Choroid plexus epithelial cell (primary cell): ENCODE measurements around the gene CREB3L4.

ENCODE experiments used
- DNase-seq: peaks from one replicate; pipeline ENCODE4 v3.0.0-alpha.2; 2010; ENCODE audit warnings: low read depth
- H3K4me3 ChIP-seq: 2 replicates; pipeline ENCODE4 v1.5.1; 2011; ENCODE audit warnings: low read depth, mild to moderate bottlenecking, control low read depth, low read length, moderate library complexity
- CTCF ChIP-seq: conservative IDR thresholded peaks from 2 replicates; pipeline ENCODE4 v1.5.1; 2011; ENCODE audit warnings: low read depth, mild to moderate bottlenecking, control low read depth, inconsistent platforms, low read length, moderate library complexity

Gene CREB3L4

GRCh38 chr1:153932156-153933131 is 35.3 kb upstream of the CREB3L4 start:
- TF ChIP-seq CTCF: no peak
- DNase-seq: no peak
- no peak overlapping the region for H3K4me3 ChIP-seq

- no peak for TF ChIP-seq CTCF
- DNase-seq: no peak
- H3K4me3 ChIP-seq: no peak overlapping the region
These were observed 34.3 kb upstream of the CREB3L4 start for GRCh38 chr1:153933430-153933829.

- no peak overlapping the region for H3K4me3 ChIP-seq
- no peak for TF ChIP-seq CTCF
- no peak for DNase-seq
These were observed 33.7 kb upstream of the CREB3L4 start for GRCh38 chr1:153933955-153934354.

- H3K4me3 ChIP-seq: no peak overlapping the region
- TF ChIP-seq CTCF: no peak
These were observed 33.0 kb upstream of the CREB3L4 start for GRCh38 chr1:153934746-153935145.

GRCh38 chr1:153936011-153936802 is 31.5 kb upstream of the CREB3L4 start:
- no peak overlapping the region for H3K4me3 ChIP-seq
- no peak for DNase-seq
- TF ChIP-seq CTCF: no peak

More at GRCh38 chr1:153934746-153935145, 33.0 kb upstream of the CREB3L4 start:
- DNase-seq: no peak

- no peak for TF ChIP-seq CTCF
- H3K4me3 ChIP-seq: no peak overlapping the region
- no peak for DNase-seq
These were observed 30.4 kb upstream of the CREB3L4 start for GRCh38 chr1:153937331-153937730.
